GM23248 (cell line): ENCODE data around the gene RNF151. TPM values are rescaled to one million over a fixed set of nuclear protein-coding genes. Genes with fewer than 3 reads are reported as not detected.
"Not testable (repeated sequence)": the region's sequence is repeated elsewhere in the genome, so short reads cannot be mapped to it uniquely, and the experiment has no call there.

Source experiments
- DNase-seq: peaks from one replicate; pipeline ENCODE4 v3.0.0-alpha.2; 2015
- H2AFZ ChIP-seq: fragments of 200-600 bp; sonication (generic); 2 replicates; pipeline ENCODE4 v1.6.1; 2016; ENCODE audit warnings: antibody characterized with exemption
- H3F3A ChIP-seq: fragments of 200-600 bp; sonication (generic); 2 replicates; pipeline ENCODE4 v1.6.1; 2016; ENCODE audit warnings: mild to moderate bottlenecking, antibody characterized with exemption, mixed run types; ENCODE audit not compliant: insufficient read depth
- H3K27ac ChIP-seq: fragments of 200-600 bp; sonication (generic); 2 replicates; pipeline ENCODE4 v1.5.1; 2016; ENCODE audit warnings: mild to moderate bottlenecking
- H3K27me3 ChIP-seq: fragments of 200-600 bp; sonication (generic); replicated peaks from 2 replicates; pipeline ENCODE4 v1.6.1; 2016; ENCODE audit warnings: mild to moderate bottlenecking; ENCODE audit not compliant: insufficient read depth
- H3K36me3 ChIP-seq: fragments of 200-600 bp; sonication (generic); 2 replicates; pipeline ENCODE4 v1.6.1; 2016; ENCODE audit warnings: low read depth, mild to moderate bottlenecking
- H3K4me1 ChIP-seq: fragments of 200-600 bp; sonication (generic); 2 replicates; pipeline ENCODE4 v1.6.1; 2016; ENCODE audit warnings: mild to moderate bottlenecking; ENCODE audit not compliant: insufficient read depth
- H3K4me2 ChIP-seq: fragments of 200-600 bp; sonication (generic); one replicate; pipeline ENCODE4 v1.6.1; 2016; ENCODE audit warnings: mild to moderate bottlenecking; ENCODE audit not compliant: unreplicated experiment
- H3K4me3 ChIP-seq: fragments of 200-600 bp; sonication (generic); 2 replicates; pipeline ENCODE4 v1.5.1; 2016; ENCODE audit warnings: mild to moderate bottlenecking
- H3K79me2 ChIP-seq: fragments of 200-600 bp; sonication (generic); 2 replicates; pipeline ENCODE4 v1.6.1; 2016; ENCODE audit warnings: mild to moderate bottlenecking; ENCODE audit not compliant: insufficient read depth
- H3K9ac ChIP-seq: fragments of 200-600 bp; sonication (generic); 2 replicates; pipeline ENCODE4 v1.6.1; 2016; ENCODE audit warnings: mild to moderate bottlenecking
- H3K9me2 ChIP-seq: fragments of 200-600 bp; sonication (generic); 2 replicates; pipeline ENCODE4 v1.6.1; 2016; ENCODE audit warnings: mixed run types, mild to moderate bottlenecking, moderate library complexity; ENCODE audit not compliant: insufficient read depth
- H3K9me3 ChIP-seq: fragments of 200-600 bp; sonication (generic); one replicate; pipeline ENCODE4 v1.6.1; 2017; ENCODE audit warnings: low read depth
- H4K20me1 ChIP-seq: fragments of 200-600 bp; sonication (generic); 2 replicates; pipeline ENCODE4 v1.6.0; 2016; ENCODE audit not compliant: insufficient read depth
- EZH2 ChIP-seq: fragments of 200-600 bp; sonication (generic); IDR thresholded peaks from 2 replicates; pipeline ENCODE4 v1.6.1; 2018; ENCODE audit warnings: antibody characterized with exemption, mild to moderate bottlenecking; ENCODE audit not compliant: insufficient read depth, poor library complexity, severe bottlenecking
- EZH2phosphoT487 ChIP-seq: fragments of 200-600 bp; sonication (generic); IDR thresholded peaks from 2 replicates; pipeline ENCODE4 v1.6.1; 2018; ENCODE audit warnings: antibody characterized with exemption, moderate library complexity, mild to moderate bottlenecking, low read depth; ENCODE audit not compliant: insufficient read depth
- WGBS, 2 experiments: methylation state at CpG; one replicate each; pipeline ENCODE4 v1.1.6; 2015 to 2017; ENCODE audit warnings: low lambda C conversion rate in 2 of 2, low coverage in 1 of 2; ENCODE audit errors: missing lambda C conversion rate in 2 of 2; 5-methylcytosine and 5-hydroxymethylcytosine counted together
- in situ Hi-C: fragments of 300-500 bp; cut with MboI; formaldehyde crosslinking; loops from 2 replicates; pipeline ENCODE4 v1.15.0; 2020
- polyA plus RNA-seq: library from polyadenylated mRNA; unstranded; fragments of >200 nt; fragmentation: Nextera tagmentation; extraction: Ambion mirVana; gene quantifications from 2 replicates; pipeline ENCODE4 v1.2.1, GENCODE V29; 2016
- total RNA-seq: library from RNA; depleted of rRNA; stranded (reverse); fragments of >200 nt; shearing (Covaris generic); gene quantifications from 2 replicates; pipeline ENCODE4 v1.2.3, GENCODE V29; 2014

The RNF151 gene
- total and polyA plus RNA-seq, 2 experiments from 2014 or later, result 0.25 TPM; not detected in 1

DNA sequence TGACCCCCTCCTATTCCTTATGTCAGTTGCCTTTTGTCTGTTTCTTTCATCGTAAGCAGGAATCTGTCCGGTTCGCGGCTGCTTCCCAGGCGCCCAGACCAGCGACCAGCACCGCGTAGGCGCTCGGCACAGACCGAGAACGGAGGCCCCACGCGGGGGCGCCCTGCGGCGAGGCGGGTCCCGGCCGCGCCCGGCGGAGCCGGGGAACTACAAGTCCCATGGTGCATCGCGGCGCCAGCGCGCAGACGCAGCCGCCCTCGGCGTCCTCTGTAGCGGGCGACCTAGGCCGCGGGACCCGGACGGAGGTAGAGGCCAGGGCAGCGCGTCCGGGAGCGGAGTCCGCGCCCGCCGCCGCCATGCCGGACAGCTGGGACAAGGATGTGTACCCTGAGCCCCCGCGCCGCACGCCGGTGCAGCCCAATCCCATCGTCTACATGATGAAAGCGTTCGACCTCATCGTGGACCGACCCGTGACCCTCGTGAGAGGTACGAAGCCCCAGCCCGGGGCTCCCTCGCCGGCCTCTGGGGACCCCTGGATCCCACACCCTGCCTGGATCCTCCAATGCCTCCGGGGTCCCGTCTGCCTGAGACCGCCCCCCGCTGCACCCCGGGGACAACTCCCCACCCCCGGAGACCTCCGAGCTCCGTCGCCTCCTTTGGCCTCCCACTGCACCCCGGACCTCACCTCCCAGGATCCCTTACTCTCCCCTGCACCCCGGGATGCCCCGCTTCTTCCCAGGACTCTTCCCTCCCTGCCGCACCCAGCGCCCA lies 7.2 kb upstream of the RNF151 start, which contains the start of gene NDUFB10:
NDUFB10 (plus strand) TSS at position 270 of the 771 bp plus-strand sequence; CDS start at position 357, 87 bp downstream.
- Histone ChIP-seq H3K79me2 (peaks cover 49% of the 10 kb centered on the region), H3K27me3 (no peaks in the 10 kb centered on the region), H3K9me3 (no peaks in the 10 kb centered on the region), H3K27ac (peak within 1 kb of the TSS; percentile 50), H3K4me2 (peak within 1 kb of the TSS; percentile 82), H3K9ac (peak within 1 kb of the TSS; percentile 94), H2AFZ (peak within 1 kb of the TSS; percentile 86), H3K4me3 (peak within 1 kb of the TSS; percentile 85), H4K20me1 (no peaks in the 10 kb centered on the region), H3K9me2 (no peaks in the 10 kb centered on the region), H3K4me1 (no peaks in the 10 kb centered on the region; the same call in 1 of the 2 replicates), H3F3A (peaks cover 40% of the 10 kb centered on the region), H3K36me3 (peaks cover 24% of the 10 kb centered on the region)
- WGBS, 2 experiments, result 1 to 2% methylated on average over 51 to 66 of the region's 79 CpGs
- DNase-seq, result peak; percentile 96
- TF ChIP-seq EZH2phosphoT487, result no peak
- TF ChIP-seq EZH2, result no peak
- in situ Hi-C loops, result no loop called here

DNA sequence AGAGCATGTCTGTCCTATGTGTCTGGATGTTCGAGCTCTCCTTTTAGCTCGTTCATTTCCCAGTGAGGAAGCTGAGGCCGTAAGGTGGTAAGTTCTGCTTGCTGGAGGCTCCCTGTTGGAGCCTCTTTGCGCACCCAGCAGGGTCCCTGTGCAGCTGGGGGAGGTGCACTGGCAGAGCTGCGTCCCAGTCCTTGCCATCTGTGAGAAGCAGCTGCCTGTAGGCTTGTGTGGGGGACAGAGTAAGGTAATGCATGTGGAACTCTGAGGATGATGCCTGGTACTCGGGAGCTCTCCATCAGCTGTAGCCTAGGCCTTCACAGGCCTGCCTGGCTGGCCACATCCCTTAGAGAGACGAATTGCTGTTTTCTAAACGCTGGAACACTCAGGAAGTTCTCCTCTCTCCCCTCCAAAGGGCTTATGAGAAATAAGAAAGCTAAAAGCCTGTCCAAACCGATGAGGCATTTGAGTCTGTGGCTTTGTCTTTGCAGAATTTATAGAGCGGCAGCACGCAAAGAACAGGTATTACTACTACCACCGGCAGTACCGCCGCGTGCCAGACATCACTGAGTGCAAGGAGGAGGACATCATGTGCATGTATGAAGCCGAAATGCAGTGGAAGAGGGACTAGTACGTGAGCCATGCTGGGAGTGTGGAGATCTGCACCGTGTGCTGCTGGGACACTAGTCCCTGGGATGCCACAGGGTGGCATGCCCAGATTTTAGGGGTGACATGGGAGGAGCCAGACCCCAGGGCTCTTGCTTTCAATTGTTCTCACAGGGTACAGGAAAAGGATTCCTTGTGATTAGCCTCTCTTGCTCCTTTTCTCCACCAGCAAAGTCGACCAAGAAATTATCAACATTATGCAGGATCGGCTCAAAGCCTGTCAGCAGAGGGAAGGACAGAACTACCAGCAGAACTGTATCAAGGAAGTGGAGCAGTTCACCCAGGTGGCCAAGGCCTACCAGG lies 5.7 kb upstream of the RNF151 start:
- WGBS, 2 experiments, result 62 to 63% methylated on average over 20 of the region's 20 CpGs
- in situ Hi-C loops, result no loop called here
- no peaks in the 10 kb centered on the region for H3K27me3 ChIP-seq
- H3K4me1 ChIP-seq, result peaks cover 5% of the 10 kb centered on the region
- H3F3A ChIP-seq, result peaks cover 40% of the 10 kb centered on the region
- peak; percentile 51 for DNase-seq
- peak overlapping the region; percentile 85 for H3K4me3 ChIP-seq
- no peaks in the 10 kb centered on the region for H4K20me1 ChIP-seq
- H3K27ac ChIP-seq, result peak overlapping the region; percentile 50; the same call in 1 of the 2 replicates
- peak overlapping the region; percentile 82 for H3K4me2 ChIP-seq
- no peaks in the 10 kb centered on the region for H3K9me2 ChIP-seq
- peaks cover 61% of the 10 kb centered on the region for H3K79me2 ChIP-seq
- H3K36me3 ChIP-seq, result peaks cover 24% of the 10 kb centered on the region
- no peaks in the 10 kb centered on the region for H3K9me3 ChIP-seq
- no peak overlapping the region for H2AFZ ChIP-seq
- H3K9ac ChIP-seq, result peak overlapping the region; percentile 94
- no peak for TF ChIP-seq EZH2phosphoT487
- TF ChIP-seq EZH2, result no peak

DNA sequence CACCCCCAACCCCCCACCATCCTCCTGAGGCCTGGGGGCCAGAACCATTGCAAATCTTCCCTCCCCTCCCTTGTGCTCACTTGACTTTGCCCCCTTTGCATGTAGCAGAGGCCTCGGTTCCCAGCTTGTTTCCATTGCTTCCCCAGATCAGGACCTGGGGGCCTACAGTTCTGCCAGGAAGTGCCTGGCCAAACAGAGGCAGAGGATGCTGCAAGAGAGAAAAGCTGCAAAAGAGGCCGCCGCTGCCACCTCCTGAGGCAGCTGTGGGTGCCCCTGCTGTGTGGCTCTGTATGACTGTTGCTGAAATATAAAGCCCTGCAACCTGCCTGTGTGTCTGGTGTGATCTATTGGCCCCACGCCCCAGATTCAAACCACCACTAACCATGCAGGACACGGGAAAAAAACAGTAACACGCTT lies 5.0 kb upstream of the RNF151 start:
- no peak overlapping the region for H3K9ac ChIP-seq
- DNase-seq, result peak; percentile 16
- WGBS, 2 experiments, result 68 to 71% methylated on average over 6 of the region's 6 CpGs
- TF ChIP-seq EZH2phosphoT487 (no peak), EZH2 (no peak)
- no peaks in the 10 kb centered on the region for H3K9me3 ChIP-seq
- no peak overlapping the region for H3K4me2 ChIP-seq
- H4K20me1 ChIP-seq, result no peaks in the 10 kb centered on the region
- no peaks in the 10 kb centered on the region for H3K9me2 ChIP-seq
- no peak overlapping the region for H2AFZ ChIP-seq
- H3K4me1 ChIP-seq, result peaks cover 6% of the 10 kb centered on the region
- H3K79me2 ChIP-seq, result peaks cover 68% of the 10 kb centered on the region
- no peak overlapping the region for H3K27ac ChIP-seq
- peaks cover 40% of the 10 kb centered on the region for H3F3A ChIP-seq
- no peaks in the 10 kb centered on the region for H3K27me3 ChIP-seq
- H3K36me3 ChIP-seq, result peaks cover 24% of the 10 kb centered on the region
- H3K4me3 ChIP-seq, result no peak overlapping the region
- in situ Hi-C loops, result no loop called here

DNA sequence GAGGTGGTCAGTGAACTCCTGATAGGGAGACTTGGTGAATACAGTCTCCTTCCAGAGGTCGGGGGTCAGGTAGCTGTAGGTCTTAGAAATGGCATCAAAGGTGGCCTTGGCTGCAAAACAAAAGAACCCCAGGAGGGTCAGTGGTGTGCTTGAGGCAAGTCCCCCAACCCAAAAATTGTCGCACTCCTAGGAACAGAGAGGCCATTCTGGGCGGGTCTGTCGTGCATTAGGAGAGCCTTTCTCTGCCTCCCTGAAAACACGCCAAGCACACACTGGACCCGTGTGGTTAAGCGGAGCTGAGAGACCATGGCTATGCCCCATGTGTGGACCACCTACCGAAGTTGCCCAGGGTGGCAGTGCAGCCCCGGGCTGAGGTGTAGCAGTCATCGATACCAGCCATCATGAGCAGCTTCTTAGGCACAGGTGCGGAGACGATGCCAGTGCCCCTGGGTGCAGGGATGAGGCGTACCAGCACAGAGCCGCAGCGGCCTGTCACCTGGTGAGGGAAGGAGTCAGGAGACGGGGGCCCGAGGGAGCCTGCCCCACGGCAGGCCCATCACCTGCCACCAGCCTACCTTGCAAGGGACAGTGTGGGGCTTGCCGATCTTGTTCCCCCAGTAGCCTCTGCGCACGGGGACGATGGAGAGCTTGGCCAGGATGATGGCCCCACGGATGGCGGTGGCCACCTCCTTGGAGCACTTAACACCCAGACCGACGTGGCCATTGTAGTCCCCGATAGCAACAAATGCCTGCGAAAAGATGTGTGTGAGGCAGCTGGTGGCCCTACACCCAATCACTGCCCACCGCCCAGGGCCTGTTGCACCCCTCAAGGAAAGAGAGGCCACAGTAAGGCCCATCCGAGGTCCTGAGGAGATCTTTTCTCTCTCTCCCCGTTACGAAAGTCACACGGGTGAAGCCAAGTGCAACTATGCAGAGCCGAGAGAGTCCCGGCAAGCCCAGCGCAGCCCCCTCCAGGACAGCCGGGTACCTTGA lies 4.2 kb upstream of the RNF151 start:
- Histone ChIP-seq H3K27ac (0 out of 2 replicates have a peak overlapping the region, but pooled peaks have one; percentile 91), H3K36me3 (peaks cover 24% of the 10 kb centered on the region), H3F3A (peaks cover 40% of the 10 kb centered on the region), H3K79me2 (peaks cover 73% of the 10 kb centered on the region), H3K9ac (peak overlapping the region; percentile 97; the same call in 1 of the 2 replicates), H3K4me3 (peak overlapping the region; percentile 93)
- 83 to 89% methylated on average over 29 to 37 of the region's 37 CpGs for WGBS, 2 experiments
- H2AFZ ChIP-seq, H3K9me2 ChIP-seq, H3K9me3 ChIP-seq, H3K4me1 ChIP-seq, in situ Hi-C loops, DNase-seq, H4K20me1 ChIP-seq, H3K27me3 ChIP-seq, H3K4me2 ChIP-seq: not testable (repeated sequence)
